Natural killer cell (primary cell): ENCODE results near the gene POP4. TPM values are rescaled to one million over a fixed set of nuclear protein-coding genes. Genes with fewer than 3 reads are reported as not detected.
A peak's percentile ranks its signal among the peaks of the same experiment; 100 is the strongest.

Source experiments
- ATAC-seq, 3 donors: fragments of 150-1000 bp in 2 of 3; fragments of 200-7000 bp in 1 of 3; cut with Tn5 transposase; 1 replicate in 1 of 3; 2 replicates in 2 of 3; pipeline ENCODE4 v1.10.0; 2021; ENCODE audit warnings: mild to moderate bottlenecking in 2 of 3, moderate library complexity in 2 of 3
- DNase-seq, 2 donors: peaks; one replicate each; pipeline versions ENCODE4 v3.0.0 to v3.0.0-alpha.2; 2013 to 2021; ENCODE audit warnings: mixed read lengths in 1 of 2
- H3K27ac ChIP-seq: one replicate; pipeline ENCODE4 v1.5.1; 2013; ENCODE audit warnings: mild to moderate bottlenecking, low read length
- H3K27me3 ChIP-seq: one replicate; pipeline ENCODE4 v1.6.1; 2013; ENCODE audit warnings: low read length; ENCODE audit not compliant: control insufficient read depth, insufficient read depth
- H3K36me3 ChIP-seq: one replicate; pipeline ENCODE4 v1.6.1; 2013; ENCODE audit warnings: low read length; ENCODE audit not compliant: control insufficient read depth, insufficient read depth
- H3K4me1 ChIP-seq: one replicate; pipeline ENCODE4 v1.6.1; 2013; ENCODE audit warnings: low read length; ENCODE audit not compliant: control insufficient read depth, insufficient read depth
- H3K4me3 ChIP-seq: one replicate; pipeline ENCODE4 v1.5.1; 2013; ENCODE audit warnings: low read length
- H3K9me3 ChIP-seq: one replicate; pipeline ENCODE4 v1.6.1; 2013; ENCODE audit warnings: low read length; ENCODE audit not compliant: control insufficient read depth, insufficient read depth
- H3K27ac Mint-ChIP-seq, 2 donors: one replicate each; pipeline ENCODE4 v1.8.0; 2022; ENCODE audit warnings: mild to moderate bottlenecking in 2 of 2, mixed read lengths in 2 of 2, moderate library complexity in 1 of 2
- H3K27me3 Mint-ChIP-seq, 2 donors: one replicate each; pipeline ENCODE4 v1.8.0; 2022; ENCODE audit warnings: low read depth in 2 of 2, mixed read lengths in 2 of 2
- H3K36me3 Mint-ChIP-seq: one replicate; pipeline ENCODE4 v1.8.0; 2022; ENCODE audit warnings: mixed read lengths
- H3K4me1 Mint-ChIP-seq, 2 donors: one replicate each; pipeline ENCODE4 v1.8.0; 2022; ENCODE audit warnings: mixed read lengths in 2 of 2
- H3K4me3 Mint-ChIP-seq: one replicate; pipeline ENCODE4 v1.8.0; 2022; ENCODE audit warnings: mild to moderate bottlenecking, moderate library complexity, mixed read lengths
- H3K9me3 Mint-ChIP-seq, 2 donors: one replicate each; pipeline ENCODE4 v1.8.0; 2022; ENCODE audit warnings: mixed read lengths in 2 of 2
- CTCF ChIP-seq: fragments of 200-600 bp; IDR thresholded peaks from one replicate; pipeline ENCODE4 v1.8.0; 2022; ENCODE audit warnings: antibody characterized with exemption
- WGBS: methylation state at CpG from one replicate; pipeline ENCODE4 v1.1.7; 2013; ENCODE audit warnings: missing lambda C conversion rate; ENCODE audit not compliant: insufficient coverage; 5-methylcytosine and 5-hydroxymethylcytosine counted together
- intact Hi-C: fragments of 100-400 bp; cut with micrococcal nuclease; formaldehyde crosslinking; loops from one replicate; pipeline ENCODE4 v1.14.2; 2022
- total RNA-seq, 4 donors: library from RNA; stranded (reverse); fragments of 120-200 nt in 1 of 4; gene quantifications; one replicate each; pipeline versions ENCODE4 v1.2.3 to v1.2.4, GENCODE V29; 2013 to 2022

Gene POP4
- total RNA-seq, 3 donors from 2014 or later (not counting 1 experiment from before 2014, with no cell fraction given), result 46.4 to 60.1 (median 46.4) TPM

DNA sequence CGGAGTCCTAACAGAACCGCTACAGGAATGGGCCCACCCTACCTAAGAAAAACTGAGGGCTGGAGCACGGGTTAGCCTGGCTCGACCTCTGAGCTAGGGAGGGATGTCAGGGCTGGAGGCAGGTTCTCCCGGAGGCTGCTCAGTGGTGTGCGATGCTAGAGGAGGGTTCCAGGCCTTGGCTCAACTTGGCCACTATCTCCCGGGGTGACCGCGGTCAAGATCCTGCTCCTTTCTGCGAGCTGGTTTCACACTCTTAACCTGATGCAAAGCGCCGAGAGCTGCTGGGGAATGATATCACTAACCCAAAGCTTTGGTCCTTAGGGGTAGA, 301 bp downstream of the POP4 start:
- H3K27me3 Mint-ChIP-seq, result no peaks in the 10 kb centered on the region

GRCh38 chr19:29609636-29610035, 3.6 kb downstream of the POP4 start:
- ATAC-seq (no peak), DNase-seq (no peak)
- Histone ChIP-seq H3K4me3 (no peak overlapping the region), H3K36me3 (peaks cover 47% of the 10 kb centered on the region), H3K27ac (peak overlapping the region; percentile 9), H3K27me3 (no peaks in the 10 kb centered on the region), H3K9me3 (no peaks in the 10 kb centered on the region), H3K4me1 (peaks cover 34% of the 10 kb centered on the region)
- H3K27ac Mint-ChIP-seq, result peak overlapping the region; percentile 73 to 81
- H3K27me3 Mint-ChIP-seq, result no peaks in the 10 kb centered on the region
- H3K4me3 Mint-ChIP-seq, result peak overlapping the region; percentile 53
- peaks cover 7% of the 10 kb centered on the region for H3K36me3 Mint-ChIP-seq
- 94% methylated on average over 11 of the region's 11 CpGs for WGBS
- H3K9me3 Mint-ChIP-seq, result no peaks in the 10 kb centered on the region
- H3K4me1 Mint-ChIP-seq, result peaks cover 22 to 43% of the 10 kb centered on the region in 2 donors
- intact Hi-C loops, result loop anchor here (1.0 to 10.0 kb wide), 4 partner anchors 62 to 265 kb away; no protein-coding TSS in a partner anchor
- TF ChIP-seq CTCF, result no peak

More for the DNA sequence above, 301 bp downstream of the POP4 start:
- peak overlapping the region; percentile 100 for H3K4me3 Mint-ChIP-seq
- peak; percentile 26 to 36 (median 35) for ATAC-seq
- Histone ChIP-seq H3K9me3 (no peaks in the 10 kb centered on the region), H3K27me3 (no peaks in the 10 kb centered on the region), H3K4me3 (peak overlapping the region; percentile 89), H3K4me1 (peaks cover 32% of the 10 kb centered on the region), H3K27ac (peak overlapping the region; percentile 93), H3K36me3 (peaks cover 17% of the 10 kb centered on the region)
- TF ChIP-seq CTCF, result no peak
- intact Hi-C loops, result loop anchor here (1.0 kb wide), 1 partner anchor 67 kb away; no protein-coding TSS in a partner anchor
- peak overlapping the region; percentile 100 for H3K27ac Mint-ChIP-seq
- no peaks in the 10 kb centered on the region for H3K36me3 Mint-ChIP-seq
- H3K4me1 Mint-ChIP-seq, result peaks cover 22 to 33% of the 10 kb centered on the region in 2 donors
- no peaks in the 10 kb centered on the region for H3K9me3 Mint-ChIP-seq
- no peak for DNase-seq
- 2% methylated on average over 12 of the region's 12 CpGs for WGBS

- H3K27ac ChIP-seq, result peak overlapping the region; percentile 26
- DNase-seq (peak in 1 of 2 donors; percentile 26), ATAC-seq (no peak)
- Mint-ChIP-seq H3K36me3 (peaks cover 11% of the 10 kb centered on the region), H3K4me1 (peaks cover 22 to 43% of the 10 kb centered on the region in 2 donors), H3K4me3 (peak overlapping the region; percentile 53), H3K9me3 (no peaks in the 10 kb centered on the region), H3K27me3 (no peaks in the 10 kb centered on the region), H3K27ac (peak overlapping the region; percentile 73 to 81)
- intact Hi-C loops, result loop anchor here (1.0 to 10.0 kb wide), 4 partner anchors 61 to 265 kb away; no protein-coding TSS in a partner anchor
- H3K27me3 ChIP-seq, result no peaks in the 10 kb centered on the region
- H3K4me3 ChIP-seq, result no peak overlapping the region
- 87% methylated on average over 22 of the region's 22 CpGs for WGBS
- H3K4me1 ChIP-seq, result peaks cover 30% of the 10 kb centered on the region
- no peaks in the 10 kb centered on the region for H3K9me3 ChIP-seq
- no peak for TF ChIP-seq CTCF
- H3K36me3 ChIP-seq, result peaks cover 52% of the 10 kb centered on the region
Observed at GRCh38 chr19:29610213-29610573, 4.1 kb downstream of the POP4 start.
